SK-N-MC (cell line): ENCODE results near the gene DEDD.

Source experiments
- DNase-seq: peaks from one replicate; pipeline ENCODE4 v3.0.0-alpha.2; 2011; ENCODE audit warnings: low read depth, low spot score
- H3K27ac ChIP-seq: fragments of 200-600 bp; sonication (generic); 2 replicates; pipeline ENCODE4 v1.5.1; 2016; ENCODE audit warnings: mixed run types
- H3K36me3 ChIP-seq: fragments of 200-600 bp; sonication (generic); 2 replicates; pipeline ENCODE4 v1.6.1; 2017; ENCODE audit warnings: antibody characterized with exemption, low read length, mixed read lengths; ENCODE audit not compliant: insufficient read depth
- H3K4me3 ChIP-seq: fragments of 200-600 bp; sonication (generic); 2 replicates; pipeline ENCODE4 v1.5.1; 2016
- H3K9ac ChIP-seq: fragments of 200-600 bp; sonication (generic); 2 replicates; pipeline ENCODE4 v1.8.0; 2017; ENCODE audit warnings: mixed run types, mixed read lengths; ENCODE audit not compliant: insufficient read length
- H3K9me3 ChIP-seq: fragments of 200-600 bp; sonication (generic); 2 replicates; pipeline ENCODE4 v1.6.1; 2017; ENCODE audit warnings: low read depth, mild to moderate bottlenecking, antibody characterized with exemption, low read length, moderate library complexity, mixed read lengths
- EZH2 ChIP-seq: fragments of 200-600 bp; sonication (generic); IDR thresholded peaks from one replicate; pipeline ENCODE4 v1.6.1; 2017; ENCODE audit warnings: antibody characterized with exemption
- FOXP2 ChIP-seq: optimal IDR thresholded peaks from 2 replicates; pipeline ENCODE3; 2011; ENCODE audit warnings: mild to moderate bottlenecking, moderate library complexity; ENCODE audit not compliant: insufficient read depth; ENCODE audit errors: extremely low read length, control extremely low read depth
- POLR2AphosphoS5 ChIP-seq: IDR thresholded peaks from 2 replicates; pipeline ENCODE4 v1.6.1; 2012; ENCODE audit warnings: mild to moderate bottlenecking, low read depth, low read length, borderline replicate concordance

DEDD gene

DNA sequence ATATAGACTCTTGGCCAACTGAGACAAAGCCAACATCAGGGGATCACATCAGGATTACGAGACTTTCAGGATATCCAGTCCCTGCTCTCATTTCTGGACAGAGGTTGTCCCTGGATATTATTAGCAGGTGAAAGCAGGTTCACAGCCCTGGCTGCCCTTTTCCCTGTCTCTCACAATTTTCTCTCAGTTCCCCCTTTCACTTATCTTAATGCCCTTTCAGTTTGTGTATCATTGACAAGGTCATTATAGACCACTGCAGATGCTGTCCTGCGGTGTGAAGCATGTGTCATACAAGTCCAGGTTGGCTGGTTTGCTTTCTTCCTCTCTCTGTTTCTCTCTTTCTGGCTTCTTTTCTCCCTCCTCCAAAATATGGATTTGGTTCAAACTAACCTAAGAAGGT lies 36.5 kb downstream of the DEDD start:
- H3K4me3 ChIP-seq, result no peak overlapping the region
- H3K27ac ChIP-seq, result no peak overlapping the region
- no peak for DNase-seq
- H3K36me3 ChIP-seq, result peaks cover 11% of the 10 kb centered on the region
- TF ChIP-seq EZH2 (no peak), POLR2AphosphoS5 (no peak), FOXP2 (no peak)
- H3K9ac ChIP-seq, result no peak overlapping the region
- no peaks in the 10 kb centered on the region for H3K9me3 ChIP-seq

DNA sequence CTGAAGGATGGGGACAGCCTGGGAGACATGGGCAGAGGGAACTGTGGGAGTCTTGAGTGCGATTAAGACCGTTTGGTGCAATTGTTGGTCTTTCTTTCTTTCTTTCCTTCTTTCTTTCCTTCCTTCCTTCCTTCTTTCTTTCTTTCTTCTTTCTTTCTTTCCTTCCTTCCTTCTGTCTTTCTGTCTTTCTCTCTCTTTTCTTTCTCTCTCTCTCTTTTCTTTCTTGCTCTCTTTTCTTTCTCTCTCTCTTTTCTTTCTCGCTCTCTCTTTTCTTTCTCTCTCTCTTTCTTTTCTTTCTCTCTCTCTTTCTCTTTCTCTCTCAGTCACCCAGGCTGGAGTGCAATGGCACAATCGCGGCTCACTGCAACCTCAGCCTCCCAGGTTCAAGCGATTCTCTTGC lies 37.2 kb downstream of the DEDD start:
- TF ChIP-seq POLR2AphosphoS5 (no peak), EZH2 (no peak), FOXP2 (no peak)
- H3K36me3 ChIP-seq, result peaks cover 9% of the 10 kb centered on the region
- H3K9ac ChIP-seq, result no peak overlapping the region
- no peak for DNase-seq
- H3K4me3 ChIP-seq, result no peak overlapping the region
- no peaks in the 10 kb centered on the region for H3K9me3 ChIP-seq
- H3K27ac ChIP-seq, result no peak overlapping the region

DNA sequence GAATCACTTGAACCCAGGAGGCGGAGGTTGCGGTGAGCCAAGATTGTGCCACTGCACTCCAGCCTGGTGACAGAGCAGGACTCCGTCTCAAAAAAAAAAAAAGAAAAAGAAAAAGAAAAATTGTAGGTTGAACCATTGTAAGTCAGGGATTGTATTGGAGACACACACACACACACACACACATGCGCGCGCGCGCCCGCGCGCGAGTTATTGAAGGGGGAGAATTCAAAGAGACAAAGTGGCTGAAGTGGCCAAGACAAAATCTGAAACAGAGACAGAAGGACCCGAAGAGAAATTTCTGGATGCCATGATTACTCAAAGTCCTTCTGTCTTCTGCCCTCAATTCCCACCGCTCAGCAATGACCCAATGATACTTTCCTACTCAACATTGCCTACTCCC lies 38.0 kb downstream of the DEDD start:
- Histone ChIP-seq H3K27ac (no peak overlapping the region), H3K4me3 (no peak overlapping the region), H3K9ac (no peak overlapping the region), H3K36me3 (peaks cover 4% of the 10 kb centered on the region; the same call in 1 of the 2 replicates), H3K9me3 (no peaks in the 10 kb centered on the region)
- no peak for TF ChIP-seq EZH2
- TF ChIP-seq POLR2AphosphoS5, result no peak
- TF ChIP-seq FOXP2, result no peak
- DNase-seq, result no peak

DNA sequence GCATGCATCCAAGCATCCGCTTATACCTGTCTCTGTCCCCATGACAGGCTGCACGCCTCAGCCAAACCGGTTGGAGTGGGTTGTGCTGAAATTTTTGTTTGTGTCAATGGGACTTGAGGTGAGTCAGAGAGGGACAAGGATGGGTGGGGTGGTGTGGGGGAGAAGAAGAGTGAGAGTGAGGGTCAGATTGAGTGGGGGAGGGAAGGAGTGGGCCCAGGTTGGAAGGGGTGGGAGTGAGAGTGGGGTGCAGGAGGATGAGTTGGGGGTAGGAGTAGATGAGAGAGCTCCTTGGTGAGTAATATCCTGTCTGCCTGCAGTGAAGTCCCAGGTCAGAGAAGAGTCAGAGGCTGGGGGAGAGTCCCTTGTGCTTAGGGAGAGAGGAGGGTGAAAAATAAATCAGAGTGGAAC lies 39.8 kb downstream of the DEDD start:
- H3K36me3 ChIP-seq, result no peaks in the 10 kb centered on the region
- no peak overlapping the region for H3K4me3 ChIP-seq
- DNase-seq, result no peak
- no peak overlapping the region for H3K9ac ChIP-seq
- no peak overlapping the region for H3K27ac ChIP-seq
- TF ChIP-seq FOXP2 (no peak), POLR2AphosphoS5 (no peak), EZH2 (no peak)
- H3K9me3 ChIP-seq, result no peaks in the 10 kb centered on the region

DNA sequence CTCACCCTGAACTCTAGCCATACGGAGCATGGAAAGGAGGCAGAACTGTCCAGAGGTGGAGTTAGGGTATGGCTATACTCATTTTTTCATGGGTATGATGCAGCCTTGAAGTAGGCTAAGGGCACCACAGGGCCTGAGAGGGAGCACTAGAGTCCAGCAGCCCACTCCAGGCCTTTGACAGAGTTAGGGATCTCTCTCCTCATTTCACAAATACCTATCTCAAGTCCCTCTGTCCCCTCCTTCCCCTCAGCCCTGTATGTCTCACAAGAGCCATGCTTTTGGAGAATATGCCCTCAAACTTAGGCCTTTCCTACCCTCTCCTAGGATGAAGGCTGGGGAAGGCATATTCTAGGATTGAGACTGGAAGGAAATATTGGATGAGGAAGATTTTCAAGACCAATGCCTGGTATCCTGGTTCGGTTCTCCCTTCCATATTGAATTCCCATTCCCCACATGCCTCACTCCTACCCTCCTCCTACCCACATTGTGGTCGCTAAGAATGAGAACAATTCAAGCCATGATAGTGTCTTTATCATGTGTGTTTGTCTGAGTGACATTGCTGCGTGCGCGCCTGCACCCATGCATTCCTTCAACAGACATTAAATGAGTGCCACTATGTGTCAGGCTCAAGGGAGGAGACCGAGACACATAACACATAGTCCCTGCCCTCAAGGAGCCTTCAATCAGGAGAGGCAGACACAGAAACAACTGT lies 40.5 kb downstream of the DEDD start:
- Histone ChIP-seq H3K9me3 (no peaks in the 10 kb centered on the region), H3K4me3 (no peak overlapping the region), H3K9ac (no peak overlapping the region), H3K36me3 (no peaks in the 10 kb centered on the region), H3K27ac (no peak overlapping the region)
- DNase-seq, result no peak
- TF ChIP-seq EZH2 (no peak), POLR2AphosphoS5 (no peak), FOXP2 (no peak)

DNA sequence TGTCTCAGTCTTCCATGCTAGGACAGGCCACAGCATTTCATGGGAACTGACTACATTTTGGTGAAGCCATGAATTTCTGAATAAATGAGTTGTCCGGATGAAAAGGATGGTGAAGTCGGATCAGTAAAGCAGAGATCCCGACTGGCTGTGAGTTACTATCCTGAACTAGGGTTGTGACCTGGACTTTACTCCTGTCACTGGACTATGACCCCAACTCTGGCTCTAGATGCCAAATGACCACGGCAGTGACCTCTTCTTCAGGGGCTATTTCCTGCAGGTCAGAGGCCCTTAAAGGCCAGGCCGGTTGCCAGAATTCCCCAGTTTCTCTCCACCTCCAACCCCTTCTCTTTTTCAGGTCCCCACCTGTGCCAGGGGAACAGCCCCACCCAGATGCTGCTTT lies 41.4 kb downstream of the DEDD start:
- no peak overlapping the region for H3K4me3 ChIP-seq
- no peak overlapping the region for H3K27ac ChIP-seq
- DNase-seq, result no peak
- H3K9me3 ChIP-seq, result no peaks in the 10 kb centered on the region
- no peaks in the 10 kb centered on the region for H3K36me3 ChIP-seq
- TF ChIP-seq EZH2, result no peak
- H3K9ac ChIP-seq, result no peak overlapping the region

DNA sequence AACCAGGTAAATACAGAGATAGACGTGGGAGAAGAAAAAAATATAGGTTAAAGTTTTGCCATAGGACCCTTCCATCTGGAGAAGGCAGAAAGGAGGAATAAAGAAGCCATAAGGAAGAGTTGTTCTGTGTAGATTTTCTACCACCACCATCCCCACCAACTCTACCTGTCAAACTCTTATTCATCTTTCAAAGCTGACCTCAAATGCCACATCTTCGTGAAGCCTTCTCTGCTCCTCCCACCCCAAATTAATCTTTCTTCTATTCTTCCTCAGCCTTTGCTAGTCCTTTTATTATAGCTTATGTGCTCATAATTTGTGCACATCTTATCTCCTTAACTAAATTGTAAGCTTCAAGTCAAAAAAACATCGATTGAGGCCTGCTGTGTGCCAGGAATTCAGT lies 41.9 kb downstream of the DEDD start:
- no peak for DNase-seq
- Histone ChIP-seq H3K9me3 (no peaks in the 10 kb centered on the region), H3K4me3 (no peak overlapping the region), H3K27ac (no peak overlapping the region), H3K36me3 (no peaks in the 10 kb centered on the region), H3K9ac (no peak overlapping the region)
- no peak for TF ChIP-seq EZH2
- no peak for TF ChIP-seq POLR2AphosphoS5
- TF ChIP-seq FOXP2, result no peak

DNA sequence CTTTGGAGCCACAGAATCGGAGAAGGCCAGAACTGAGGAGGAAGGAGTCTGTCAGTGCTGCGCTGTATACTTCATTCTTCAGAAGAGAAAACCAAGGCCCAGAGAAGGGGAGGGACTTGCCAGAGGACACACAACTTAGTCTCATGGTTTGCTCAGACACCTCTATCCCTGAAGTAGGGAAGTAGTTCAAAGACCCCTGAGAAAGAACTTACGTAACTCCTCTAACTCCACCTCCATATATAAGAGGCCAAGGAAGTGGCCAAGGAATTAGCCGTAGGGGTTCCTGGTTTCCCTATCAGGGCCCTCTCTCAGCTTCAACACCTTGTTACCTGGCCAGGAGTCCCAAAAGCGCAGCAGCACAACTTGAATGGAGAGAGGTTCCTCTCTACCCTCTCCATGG lies 42.5 kb downstream of the DEDD start:
- H3K27ac ChIP-seq, result no peak overlapping the region
- H3K9me3 ChIP-seq, result no peaks in the 10 kb centered on the region
- TF ChIP-seq EZH2 (no peak), FOXP2 (no peak), POLR2AphosphoS5 (no peak)
- H3K9ac ChIP-seq, result no peak overlapping the region
- no peak overlapping the region for H3K4me3 ChIP-seq
- no peak for DNase-seq
- no peaks in the 10 kb centered on the region for H3K36me3 ChIP-seq

DNA sequence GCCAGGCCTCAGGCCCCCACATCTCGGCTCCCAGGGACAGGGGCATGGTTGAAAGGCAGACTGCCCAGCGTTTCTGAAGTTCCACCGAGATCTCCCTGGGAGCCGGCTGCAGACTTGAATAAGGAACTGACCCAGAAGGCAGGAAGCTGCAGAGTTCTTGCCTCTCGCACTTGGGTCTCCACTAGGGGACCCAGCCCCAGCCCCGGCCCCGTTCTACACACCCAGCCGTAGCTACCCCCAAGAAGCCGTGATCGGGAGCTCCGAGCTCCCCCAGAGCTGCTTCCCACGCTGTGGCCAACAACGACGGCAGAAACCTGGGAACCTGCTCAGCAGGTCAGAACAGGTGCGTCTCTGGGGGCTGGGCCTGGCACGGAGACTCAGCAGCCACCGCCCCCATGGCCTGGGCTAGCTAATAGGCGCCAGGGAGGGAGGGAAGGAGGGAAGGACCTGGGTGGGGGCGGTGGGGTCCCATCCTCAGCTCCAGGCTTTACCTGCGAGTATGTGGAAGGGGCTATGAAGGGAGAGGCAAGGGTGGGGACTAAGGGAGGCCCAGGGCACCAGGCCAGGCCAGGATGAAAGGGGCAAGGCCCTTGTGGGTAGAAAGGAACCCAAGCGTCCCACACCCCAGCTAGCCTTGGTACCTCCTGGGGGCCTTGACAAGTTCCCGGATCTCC lies 43.1 kb downstream of the DEDD start, which contains the start of gene NECTIN4:
NECTIN4 (minus strand) TSS at position 308 of the 674 bp plus-strand sequence; CDS start at position 46, 262 bp downstream.
- no peaks in the 10 kb centered on the region for H3K36me3 ChIP-seq
- no peak within 1 kb of the TSS for H3K9ac ChIP-seq
- TF ChIP-seq POLR2AphosphoS5 (no peak), EZH2 (no peak), FOXP2 (no peak)
- no peak for DNase-seq
- no peak within 1 kb of the TSS for H3K27ac ChIP-seq
- H3K9me3 ChIP-seq, result no peaks in the 10 kb centered on the region
- no peak within 1 kb of the TSS for H3K4me3 ChIP-seq
